SK-MEL-5 (cell line): ENCODE data around the gene CMIP. TPM values are rescaled to one million over a fixed set of nuclear protein-coding genes. Genes with fewer than 3 reads are reported as not detected.
A peak's percentile ranks its signal among the peaks of the same experiment; 100 is the strongest.
"Not testable (repeated sequence)": the region's sequence is repeated elsewhere in the genome, so short reads cannot be mapped to it uniquely, and the experiment has no call there.

ENCODE experiments used
- DNase-seq: peaks from one replicate; pipeline ENCODE4 v3.0.0-alpha.2; 2016; ENCODE audit warnings: low read depth, low spot score
- in situ Hi-C: cut with HindIII; loops from 2 replicates; pipeline ENCODE4 v1.10.0; 2016; ENCODE audit warnings: low sequenced_read_pairs, high pct_unique_total_duplicates, low pct_unique_long_range_greater_than_20kb
- total RNA-seq: library from RNA; depleted of rRNA; stranded (reverse); fragments of >200 nt; shearing (Covaris generic); gene quantifications from 2 replicates; pipeline ENCODE4 v1.2.3, GENCODE V29; 2014

Gene CMIP
- total RNA-seq, 1 experiment from 2014 or later, result 2.0 TPM

GRCh38 chr16:81688182-81688581, 243.6 kb downstream of the CMIP start:
- DNase-seq, result no peak
- in situ Hi-C loops, result no loop called here

- DNase-seq, in situ Hi-C loops: not testable (repeated sequence)
Measured at GRCh38 chr16:81688839-81689238, 244.2 kb downstream of the CMIP start.

- in situ Hi-C loops, result no loop called here
- no peak for DNase-seq
Measured at GRCh38 chr16:81692021-81692420, 247.4 kb downstream of the CMIP start.

- in situ Hi-C loops, result no loop called here
- no peak for DNase-seq
Measured at GRCh38 chr16:81692571-81692970, 248.0 kb downstream of the CMIP start.

- in situ Hi-C loops, result no loop called here
- DNase-seq, result no peak
Measured at GRCh38 chr16:81693041-81693743, 248.6 kb downstream of the CMIP start.

- DNase-seq, result no peak
- in situ Hi-C loops, result no loop called here
Measured at GRCh38 chr16:81693744-81694303, 249.2 kb downstream of the CMIP start.

GRCh38 chr16:81694494-81695280, 250.1 kb downstream of the CMIP start:
- no peak for DNase-seq
- in situ Hi-C loops, result no loop called here

- in situ Hi-C loops, result no loop called here
Measured at GRCh38 chr16:81695321-81696165, 250.9 kb downstream of the CMIP start.

GRCh38 chr16:81696166-81696960, 251.8 kb downstream of the CMIP start:
- in situ Hi-C loops, result no loop called here

More at GRCh38 chr16:81695321-81696165, 250.9 kb downstream of the CMIP start:
- no peak for DNase-seq

GRCh38 chr16:81696961-81697615, 252.5 kb downstream of the CMIP start:
- DNase-seq, result peak; percentile 59
- in situ Hi-C loops, result no loop called here

More at GRCh38 chr16:81696166-81696960, 251.8 kb downstream of the CMIP start:
- DNase-seq, result no peak

- in situ Hi-C loops, result no loop called here
- DNase-seq, result no peak
Measured at GRCh38 chr16:81697616-81698309, 253.2 kb downstream of the CMIP start.

- in situ Hi-C loops, result no loop called here
- DNase-seq, result no peak
Measured at GRCh38 chr16:81698310-81698641, 253.7 kb downstream of the CMIP start.

- no peak for DNase-seq
- in situ Hi-C loops, result no loop called here
Measured at GRCh38 chr16:81699596-81699995, 255.0 kb downstream of the CMIP start.

GRCh38 chr16:81700071-81700779, 255.6 kb downstream of the CMIP start:
- no peak for DNase-seq

GRCh38 chr16:81700780-81701165, 256.2 kb downstream of the CMIP start:
- in situ Hi-C loops, result no loop called here
- DNase-seq, result no peak

More at GRCh38 chr16:81700071-81700779, 255.6 kb downstream of the CMIP start:
- in situ Hi-C loops, result no loop called here
